Activated naive CD4-positive, alpha-beta T cell treated with anti-CD3 and anti-CD28 coated beads, Interleukin-2, amount 50 U/mL, for 72 hours (primary cell): ENCODE data around the gene MYO3B. TPM values are rescaled to one million over a fixed set of nuclear protein-coding genes. Genes with fewer than 3 reads are reported as not detected.
A peak's percentile ranks its signal among the peaks of the same experiment; 100 is the strongest.

Experiments
- ATAC-seq, 2 donors: fragments of 150-1000 bp; cut with Tn5 transposase; 2 replicates each; pipeline ENCODE4 v1.10.0; 2021; ENCODE audit warnings: mild to moderate bottlenecking in 2 of 2, moderate library complexity in 2 of 2
- DNase-seq, 2 donors: peaks; one replicate each; pipeline ENCODE4 v3.0.0; 2021 to 2022; ENCODE audit warnings: low spot score in 2 of 2
- H3K27ac Mint-ChIP-seq, 2 donors: one replicate each; pipeline ENCODE4 v1.8.0; 2022; ENCODE audit warnings: mild to moderate bottlenecking in 2 of 2, mixed read lengths in 2 of 2
- H3K36me3 Mint-ChIP-seq, 2 donors: one replicate each; pipeline ENCODE4 v1.8.0; 2022; ENCODE audit warnings: mixed read lengths in 2 of 2
- H3K9me3 Mint-ChIP-seq, 2 donors: one replicate each; pipeline ENCODE4 v1.8.0; 2022; ENCODE audit warnings: mixed read lengths in 2 of 2
- total RNA-seq, 2 donors: library from RNA; stranded (reverse); gene quantifications; one replicate each; pipeline ENCODE4 v1.2.3, GENCODE V29; 2022

Gene MYO3B
- total RNA-seq, 2 donors from 2014 or later: 0.18 to 0.27 TPM

GRCh38 chr2:170155723-170156253 lies 22.2 kb upstream of the MYO3B start:
- no peaks in the 10 kb centered on the region for H3K9me3 Mint-ChIP-seq
- DNase-seq (no peak), ATAC-seq (no peak)
- H3K36me3 Mint-ChIP-seq: no peaks in the 10 kb centered on the region
- H3K27ac Mint-ChIP-seq: no peak overlapping the region

- no peaks in the 10 kb centered on the region for H3K36me3 Mint-ChIP-seq
- no peak for DNase-seq
- no peak for ATAC-seq
- H3K27ac Mint-ChIP-seq: no peak overlapping the region
- no peaks in the 10 kb centered on the region for H3K9me3 Mint-ChIP-seq
Observed at GRCh38 chr2:170156592-170156991, 21.4 kb upstream of the MYO3B start.

GRCh38 chr2:170157025-170157684 lies 20.8 kb upstream of the MYO3B start:
- ATAC-seq (peak in 1 of 2 donors; percentile 11), DNase-seq (no peak)
- H3K27ac Mint-ChIP-seq: no peak overlapping the region
- H3K9me3 Mint-ChIP-seq: no peaks in the 10 kb centered on the region
- H3K36me3 Mint-ChIP-seq: no peaks in the 10 kb centered on the region

DNA sequence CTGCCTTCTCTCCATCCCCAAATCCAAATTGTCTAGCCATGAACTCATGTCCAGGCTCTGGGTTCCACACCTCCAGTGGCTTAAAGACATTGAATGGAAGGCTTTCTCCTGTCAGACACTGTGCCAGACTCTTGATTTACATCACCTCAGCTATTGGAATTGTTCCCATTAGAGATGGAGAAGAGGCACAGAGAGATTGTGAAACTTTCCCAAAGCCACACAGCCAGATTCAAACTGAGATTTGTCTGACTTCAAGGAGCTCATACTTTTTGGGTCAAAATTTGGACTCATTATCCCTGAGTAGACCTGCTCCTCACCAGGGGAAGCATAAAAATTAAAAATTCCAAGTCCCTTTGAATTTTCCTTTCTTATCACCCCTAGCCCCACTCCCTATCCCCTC lies 18.9 kb upstream of the MYO3B start:
- Mint-ChIP-seq H3K36me3 (no peaks in the 10 kb centered on the region), H3K27ac (no peak overlapping the region), H3K9me3 (no peaks in the 10 kb centered on the region)
- ATAC-seq (no peak), DNase-seq (no peak)

GRCh38 chr2:170161516-170162270 lies 16.3 kb upstream of the MYO3B start:
- no peak for ATAC-seq

GRCh38 chr2:170162271-170162632 lies 15.7 kb upstream of the MYO3B start:
- no peaks in the 10 kb centered on the region for H3K36me3 Mint-ChIP-seq
- ATAC-seq: peak; percentile 72 to 77
- DNase-seq: no peak
- no peak overlapping the region for H3K27ac Mint-ChIP-seq
- no peaks in the 10 kb centered on the region for H3K9me3 Mint-ChIP-seq

More at GRCh38 chr2:170161516-170162270, 16.3 kb upstream of the MYO3B start:
- DNase-seq: no peak
- no peaks in the 10 kb centered on the region for H3K9me3 Mint-ChIP-seq
- no peak overlapping the region for H3K27ac Mint-ChIP-seq
- H3K36me3 Mint-ChIP-seq: no peaks in the 10 kb centered on the region

GRCh38 chr2:170163411-170164065 lies 14.4 kb upstream of the MYO3B start:
- no peaks in the 10 kb centered on the region for H3K9me3 Mint-ChIP-seq
- DNase-seq: no peak
- no peaks in the 10 kb centered on the region for H3K36me3 Mint-ChIP-seq
- ATAC-seq: no peak
- no peak overlapping the region for H3K27ac Mint-ChIP-seq

GRCh38 chr2:170165129-170165528 lies 12.8 kb upstream of the MYO3B start:
- H3K9me3 Mint-ChIP-seq: no peaks in the 10 kb centered on the region
- peak in 1 of 2 donors; percentile 54 for ATAC-seq
- H3K27ac Mint-ChIP-seq: no peak overlapping the region
- no peaks in the 10 kb centered on the region for H3K36me3 Mint-ChIP-seq
- DNase-seq: no peak

GRCh38 chr2:170166735-170167134 lies 11.2 kb upstream of the MYO3B start:
- Mint-ChIP-seq H3K36me3 (no peaks in the 10 kb centered on the region), H3K9me3 (no peaks in the 10 kb centered on the region), H3K27ac (no peak overlapping the region)
- DNase-seq: no peak
- no peak for ATAC-seq

GRCh38 chr2:170170281-170171040 lies 7.5 kb upstream of the MYO3B start:
- Mint-ChIP-seq H3K27ac (no peak overlapping the region), H3K9me3 (no peaks in the 10 kb centered on the region), H3K36me3 (no peaks in the 10 kb centered on the region)
- ATAC-seq (no peak), DNase-seq (no peak)

- DNase-seq (no peak), ATAC-seq (no peak)
- Mint-ChIP-seq H3K9me3 (no peaks in the 10 kb centered on the region), H3K36me3 (no peaks in the 10 kb centered on the region), H3K27ac (no peak overlapping the region)
Observed at GRCh38 chr2:170176212-170176611, 1.7 kb upstream of the MYO3B start.

DNA sequence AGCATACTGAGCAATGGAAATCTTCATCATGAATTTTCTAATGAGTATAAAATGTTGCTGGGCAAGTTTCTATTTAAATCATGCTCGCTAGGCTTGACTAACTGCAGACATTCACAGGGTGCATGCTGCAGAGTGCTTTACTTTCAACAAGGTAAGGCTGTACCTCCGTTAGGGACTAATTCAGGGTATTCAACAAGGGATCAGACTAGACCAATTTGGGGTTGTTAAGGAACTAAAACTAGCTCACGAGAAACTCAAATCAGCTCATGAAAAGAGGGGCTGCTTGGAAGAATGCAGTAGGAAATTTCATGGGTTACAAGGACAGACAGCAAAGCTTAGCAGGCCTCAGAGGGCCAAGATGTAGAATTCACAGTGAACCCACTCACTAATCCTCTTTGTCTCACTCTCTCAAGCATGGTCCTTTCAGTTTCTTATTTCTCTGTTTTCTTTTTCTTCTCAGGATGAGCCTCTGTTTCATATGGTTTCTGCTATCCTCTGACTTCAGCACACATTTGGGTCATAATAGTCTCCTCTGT lies 2.2 kb downstream of the MYO3B start:
- DNase-seq (no peak), ATAC-seq (no peak)
- Mint-ChIP-seq H3K9me3 (peaks cover 0 to 2% of the 10 kb centered on the region in 2 donors), H3K27ac (no peak overlapping the region), H3K36me3 (no peaks in the 10 kb centered on the region)

DNA sequence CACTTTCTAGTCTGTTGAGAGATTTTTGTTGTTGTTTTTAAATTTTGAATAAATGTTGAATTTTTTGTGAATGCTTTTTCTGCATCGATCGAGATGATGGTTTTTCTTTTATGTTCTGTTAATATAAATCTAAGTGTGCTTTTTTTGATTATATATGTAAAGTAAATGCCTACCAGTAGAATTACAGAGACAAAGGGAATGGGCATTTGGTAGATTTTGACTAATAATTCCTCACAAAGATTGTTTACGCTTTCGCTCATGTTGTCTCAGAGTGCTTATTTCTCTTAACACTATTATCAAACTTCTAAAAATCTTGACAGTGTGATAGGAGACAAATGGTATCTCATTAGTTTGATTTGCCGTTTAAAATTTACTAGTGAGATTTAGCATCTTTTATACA lies 3.7 kb downstream of the MYO3B start:
- DNase-seq (no peak), ATAC-seq (no peak)
- H3K27ac Mint-ChIP-seq: no peak overlapping the region
- H3K9me3 Mint-ChIP-seq: peaks cover 3 to 7% of the 10 kb centered on the region in 2 donors
- H3K36me3 Mint-ChIP-seq: no peaks in the 10 kb centered on the region

DNA sequence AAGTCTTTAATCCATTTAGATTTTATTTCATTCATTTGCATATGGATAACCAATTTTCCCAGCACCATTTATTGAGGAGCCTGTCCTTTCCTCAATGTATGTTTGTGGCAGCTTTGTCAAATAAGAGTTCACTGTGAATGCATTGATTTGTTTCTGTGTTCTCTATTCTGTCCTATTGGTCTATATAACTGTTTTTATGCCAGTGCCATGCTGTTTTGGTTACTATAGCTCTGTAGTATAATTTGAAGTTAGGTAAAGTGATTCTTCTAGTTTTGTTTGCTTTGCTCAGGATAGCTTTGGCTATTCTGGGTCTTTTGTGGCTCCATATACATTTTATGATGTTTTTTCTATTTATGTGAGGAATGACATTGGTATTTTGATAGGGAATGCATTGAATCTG lies 7.4 kb downstream of the MYO3B start:
- Mint-ChIP-seq H3K27ac (no peak overlapping the region), H3K9me3 (peaks cover 13 to 25% of the 10 kb centered on the region in 2 donors), H3K36me3 (peaks cover 8 to 12% of the 10 kb centered on the region in 2 donors)
- ATAC-seq (no peak), DNase-seq (no peak)

DNA sequence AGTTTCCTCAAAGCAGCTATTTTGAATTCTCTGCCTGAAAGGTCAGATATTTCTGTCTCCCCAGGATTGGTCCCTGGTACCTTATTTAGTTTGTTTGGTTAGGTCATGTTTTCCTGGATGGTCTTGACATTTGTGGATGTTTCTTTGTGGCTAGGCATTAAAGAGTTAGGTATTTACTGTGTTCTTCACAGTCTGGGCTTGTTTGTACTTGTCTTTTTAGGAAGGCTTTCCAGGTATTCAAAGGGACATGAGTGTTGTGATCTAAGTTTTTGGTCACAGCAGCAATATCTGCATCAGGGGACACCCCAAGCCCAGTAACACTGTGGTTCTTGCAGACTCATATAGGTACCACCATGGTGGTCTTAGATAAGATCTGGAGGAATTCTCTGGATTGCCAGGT lies 11.8 kb downstream of the MYO3B start:
- ATAC-seq: no peak

DNA sequence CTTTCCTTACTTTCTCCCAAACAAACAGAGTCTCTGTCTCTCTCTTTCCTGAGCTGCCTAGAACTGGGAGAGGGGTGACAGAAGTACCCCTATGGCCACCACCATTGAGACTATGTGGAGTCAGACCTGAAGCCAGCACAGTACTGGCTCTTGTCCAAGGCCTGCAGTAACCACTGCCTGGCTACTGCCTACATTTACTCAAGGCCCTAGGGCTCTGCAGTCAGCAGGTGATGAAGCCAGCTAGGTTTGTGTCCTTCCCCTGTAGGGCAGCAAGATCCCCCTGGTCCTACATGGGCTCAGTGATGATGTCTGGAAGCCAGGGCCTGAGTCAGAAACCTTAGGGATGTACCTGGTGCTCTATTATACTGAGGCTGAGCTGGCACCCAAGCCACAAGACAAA lies 12.2 kb downstream of the MYO3B start:
- ATAC-seq: no peak
- no peak for DNase-seq
- H3K27ac Mint-ChIP-seq: no peak overlapping the region
- H3K9me3 Mint-ChIP-seq: peaks cover 14 to 25% of the 10 kb centered on the region in 2 donors
- H3K36me3 Mint-ChIP-seq: peaks cover 8 to 12% of the 10 kb centered on the region in 2 donors

More for the DNA sequence above, 11.8 kb downstream of the MYO3B start:
- peaks cover 8 to 12% of the 10 kb centered on the region in 2 donors for H3K36me3 Mint-ChIP-seq
- no peak for DNase-seq
- no peak overlapping the region for H3K27ac Mint-ChIP-seq
- H3K9me3 Mint-ChIP-seq: peaks cover 17 to 25% of the 10 kb centered on the region in 2 donors
